GM18861 (cell line): ENCODE results near the gene TGIF2.
"Not testable (repeated sequence)": the region's sequence is repeated elsewhere in the genome, so short reads cannot be mapped to it uniquely, and the experiment has no call there.

Experiments used
- ATAC-seq: cut with Tn5 transposase; IDR thresholded peaks from one replicate; pipeline ENCODE4 v1.9.1; 2021; ENCODE audit not compliant: unreplicated experiment

The TGIF2 gene

GRCh38 chr20:36611625-36612024, 38.2 kb downstream of the TGIF2 start:
- ATAC-seq = no peak

DNA sequence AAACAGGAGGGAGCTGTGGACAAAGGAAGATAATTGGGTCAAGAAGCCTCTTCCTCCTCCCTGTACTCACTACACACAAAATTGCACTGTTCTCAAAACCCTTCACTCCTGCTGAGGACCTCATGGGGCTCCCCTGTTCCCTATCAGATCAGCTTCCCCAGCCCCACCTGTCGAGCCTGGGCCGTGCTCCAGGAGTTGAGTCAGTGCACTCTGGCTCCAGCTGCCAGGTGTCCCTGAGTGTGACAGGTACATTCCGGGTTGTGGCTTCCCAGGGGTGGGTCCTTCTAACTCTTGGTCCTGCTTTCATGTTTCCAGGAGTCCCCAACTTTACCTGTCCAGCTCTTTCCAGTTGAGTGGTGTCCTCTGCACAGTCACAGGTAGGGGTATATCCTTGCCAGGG, 40.6 kb downstream of the TGIF2 start:
- ATAC-seq = no peak

DNA sequence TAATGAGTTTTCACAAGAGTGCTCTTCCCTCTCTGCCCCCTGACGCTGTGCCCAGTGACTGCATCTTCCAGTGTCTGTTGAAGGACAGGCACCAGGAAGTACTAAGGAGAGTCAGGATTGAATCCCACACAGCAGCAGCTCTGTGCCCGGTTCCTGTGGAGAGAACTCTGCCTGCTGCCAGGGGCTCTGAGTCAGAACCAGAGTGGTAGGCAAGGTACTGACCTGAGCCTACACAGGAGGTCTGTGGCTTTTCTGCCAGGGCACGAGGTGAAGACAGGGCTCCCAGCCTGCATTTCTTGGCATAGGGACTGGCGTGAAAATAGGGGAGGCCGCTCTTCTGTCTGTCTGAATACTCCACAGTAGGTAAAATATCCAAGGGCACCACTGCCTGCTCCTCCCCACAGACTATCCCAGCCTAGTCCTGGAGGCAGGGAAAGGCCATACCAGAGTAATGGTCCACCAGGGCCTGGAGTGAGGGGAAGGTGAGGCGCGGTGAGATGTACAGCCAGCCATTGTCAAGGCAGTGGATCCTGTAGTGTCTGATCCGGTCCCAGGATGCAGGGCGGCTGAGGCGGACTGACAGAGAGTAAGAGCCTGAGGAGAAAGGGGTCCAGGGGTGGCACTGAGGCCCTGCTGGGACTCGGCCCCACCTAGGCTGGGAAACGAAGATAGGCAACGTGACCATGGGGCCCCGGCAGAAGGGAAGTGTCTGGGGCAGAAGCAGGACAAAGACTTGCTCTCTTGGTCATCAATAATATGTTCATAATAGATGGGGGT, 41.6 kb downstream of the TGIF2 start:
- ATAC-seq = no peak

- no peak for ATAC-seq
Observed at GRCh38 chr20:36620917-36621316, 47.5 kb downstream of the TGIF2 start.

DNA sequence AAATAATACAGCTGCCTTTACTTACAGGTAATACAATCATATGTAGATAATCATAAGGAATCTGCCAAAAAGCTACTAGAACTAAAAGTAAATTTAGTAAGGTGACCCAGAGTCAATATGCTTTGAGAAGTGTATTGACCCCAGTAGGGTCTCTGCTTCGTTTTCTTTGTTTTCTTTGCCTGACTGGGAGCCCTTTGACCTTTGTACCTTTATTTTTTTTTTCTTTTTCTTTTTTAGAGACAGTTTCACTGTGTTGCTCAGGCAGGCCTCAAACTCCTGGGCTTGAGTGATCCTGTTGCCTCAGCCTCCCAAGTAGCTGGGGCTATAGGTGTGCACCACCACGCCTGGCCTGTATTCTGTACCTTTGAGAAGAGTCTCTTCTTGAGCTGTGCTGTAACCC, 50.0 kb downstream of the TGIF2 start:
- no peak for ATAC-seq

GRCh38 chr20:36624068-36624943, 50.9 kb downstream of the TGIF2 start:
- no peak for ATAC-seq

DNA sequence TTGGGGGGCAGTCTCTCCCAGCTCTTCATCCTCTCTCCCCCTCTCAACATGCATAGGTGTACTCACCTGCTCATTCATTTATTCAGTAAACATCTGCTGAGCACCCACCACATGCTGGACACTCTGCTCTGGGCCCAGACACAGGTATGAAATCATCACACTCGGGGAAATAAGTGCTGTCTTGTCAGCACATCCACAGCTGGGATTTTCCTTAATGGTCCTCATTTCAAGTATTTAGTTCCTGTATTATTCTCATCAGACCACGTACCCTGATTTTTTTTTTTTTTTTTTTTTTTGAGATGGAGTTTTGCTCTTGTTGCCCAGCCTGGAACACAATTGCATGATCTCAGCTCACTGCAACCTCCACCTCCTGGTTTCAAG, 51.5 kb downstream of the TGIF2 start:
- no peak for ATAC-seq

DNA sequence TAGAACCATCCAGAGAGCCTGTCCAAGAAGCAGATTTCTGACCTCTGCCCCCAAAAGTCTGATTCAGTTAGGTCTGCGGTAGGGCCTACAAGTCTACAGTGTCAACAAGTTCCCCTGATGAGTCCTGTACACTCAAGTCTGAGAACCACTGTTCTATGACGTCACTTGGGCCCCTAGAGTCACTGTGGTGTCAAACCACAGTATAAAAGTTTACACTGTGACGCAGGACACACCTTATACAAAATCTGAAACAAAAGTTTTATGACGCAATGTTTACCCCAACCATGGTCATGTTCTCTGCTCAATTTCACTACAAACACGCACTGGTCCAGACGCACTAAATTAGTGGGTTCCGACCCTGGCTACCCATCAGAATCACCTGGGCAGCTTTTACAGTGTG, 54.7 kb downstream of the TGIF2 start:
- no peak for ATAC-seq

GRCh38 chr20:36629719-36630681, 56.6 kb downstream of the TGIF2 start:
- no peak for ATAC-seq

DNA sequence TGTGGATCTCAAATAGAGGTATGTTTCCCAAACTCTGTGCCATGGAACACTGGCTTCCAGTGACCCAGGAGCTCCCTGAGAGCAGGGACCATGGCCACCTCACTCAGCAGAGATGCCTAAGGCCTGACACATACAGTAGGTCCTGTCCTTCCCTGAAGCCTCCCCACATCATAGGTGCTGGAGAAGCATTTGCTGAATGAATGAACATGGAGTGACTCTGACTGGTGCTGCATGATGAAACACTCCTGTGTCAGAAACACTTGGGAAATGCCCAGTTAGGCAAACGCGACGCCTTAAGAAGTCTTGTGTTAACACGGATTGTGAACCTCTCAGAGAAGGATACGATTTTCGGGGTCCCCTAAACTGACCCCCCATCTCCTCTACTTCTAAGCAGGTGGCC, 58.2 kb downstream of the TGIF2 start:
- ATAC-seq = no peak

DNA sequence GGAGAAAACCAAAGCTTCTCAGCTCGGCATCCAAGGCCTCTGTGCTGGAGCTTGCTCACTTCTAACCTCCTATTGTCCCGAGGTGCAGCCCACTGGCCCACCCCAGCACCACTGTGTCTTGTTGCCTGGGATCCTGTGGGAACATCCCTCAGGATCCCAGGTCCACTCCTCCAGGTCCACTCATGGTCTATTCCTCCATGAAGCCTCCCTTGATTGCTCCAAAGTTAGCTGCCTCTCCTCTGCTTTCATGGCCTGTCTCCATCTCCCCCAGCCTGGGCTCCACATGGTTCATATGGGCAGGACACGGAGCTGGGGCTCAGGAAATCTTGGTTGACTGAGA, 58.7 kb downstream of the TGIF2 start:
- no peak for ATAC-seq

GRCh38 chr20:36632487-36633284, 59.3 kb downstream of the TGIF2 start:
- ATAC-seq = no peak

DNA sequence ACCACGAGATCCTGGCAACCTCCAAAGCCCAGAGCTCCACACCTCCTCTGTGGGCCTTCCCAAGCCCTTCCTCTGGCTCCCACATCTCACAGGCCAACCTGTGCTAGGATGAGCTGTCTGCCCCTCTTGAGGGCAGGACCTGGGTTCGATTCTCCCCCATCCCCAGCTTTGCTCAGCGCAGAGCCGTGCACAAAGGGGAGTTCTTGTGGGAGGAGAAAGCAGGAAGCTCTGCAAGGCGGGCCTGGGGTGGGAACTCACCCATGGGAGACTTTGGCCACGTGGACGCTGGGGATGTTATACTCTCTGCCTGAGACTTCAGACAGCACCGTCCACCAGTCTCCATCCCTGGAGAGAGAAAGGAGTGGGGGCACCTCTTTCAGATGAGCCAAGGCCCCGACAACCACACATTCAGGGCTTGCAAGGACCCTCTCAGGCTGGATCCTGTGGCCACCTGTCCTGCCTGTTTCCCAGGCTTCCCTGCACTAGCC, 59.9 kb downstream of the TGIF2 start:
- no peak for ATAC-seq

- no peak for ATAC-seq
Observed at GRCh38 chr20:36634342-36634741, 60.9 kb downstream of the TGIF2 start.

DNA sequence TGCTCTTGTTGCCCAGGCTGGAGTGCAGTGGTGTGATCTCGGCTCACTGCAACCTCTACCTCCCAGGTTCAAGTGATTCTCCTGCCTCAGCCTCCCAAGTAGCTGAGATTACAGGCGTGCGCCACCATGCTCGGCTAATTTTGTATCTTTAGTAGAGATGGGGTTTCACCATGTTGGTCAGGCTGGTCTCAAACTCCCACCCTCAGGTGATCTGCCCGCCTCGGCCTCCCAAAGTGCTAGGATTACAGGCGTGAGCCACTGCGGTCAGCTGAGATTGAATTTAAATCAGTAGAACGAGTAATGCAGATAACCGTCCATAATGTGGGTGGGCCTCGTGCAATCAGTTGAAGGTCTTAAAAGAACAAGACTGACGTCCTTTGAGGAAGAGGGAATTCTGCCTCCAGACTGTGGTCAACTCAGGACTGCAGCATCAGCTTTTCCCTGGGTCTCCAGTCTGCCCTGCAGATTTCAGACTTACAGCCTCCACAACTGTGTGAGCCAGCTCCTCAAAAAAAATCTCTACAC, 65.5 kb downstream of the TGIF2 start:
- not testable (repeated sequence) for ATAC-seq

- no peak for ATAC-seq
Observed at GRCh38 chr20:36641506-36641843, 68.1 kb downstream of the TGIF2 start.

- ATAC-seq = no peak
Observed at GRCh38 chr20:36642136-36642535, 68.7 kb downstream of the TGIF2 start.
